ENCODE results near the gene IFI6. TPM values are rescaled to one million over a fixed set of nuclear protein-coding genes. Genes with fewer than 3 reads are reported as not detected.
A peak's percentile ranks its signal among the peaks of the same experiment; 100 is the strongest.
"Not testable (repeated sequence)": the region's sequence is repeated elsewhere in the genome, so short reads cannot be mapped to it uniquely, and the experiment has no call there.

Gene IFI6
- total and polyA plus RNA-seq, 2 of the 8 experiments (the other 6 are each of a cell fraction or from before 2014, with no cell fraction given), result 6.1 to 13.2 TPM

DNA sequence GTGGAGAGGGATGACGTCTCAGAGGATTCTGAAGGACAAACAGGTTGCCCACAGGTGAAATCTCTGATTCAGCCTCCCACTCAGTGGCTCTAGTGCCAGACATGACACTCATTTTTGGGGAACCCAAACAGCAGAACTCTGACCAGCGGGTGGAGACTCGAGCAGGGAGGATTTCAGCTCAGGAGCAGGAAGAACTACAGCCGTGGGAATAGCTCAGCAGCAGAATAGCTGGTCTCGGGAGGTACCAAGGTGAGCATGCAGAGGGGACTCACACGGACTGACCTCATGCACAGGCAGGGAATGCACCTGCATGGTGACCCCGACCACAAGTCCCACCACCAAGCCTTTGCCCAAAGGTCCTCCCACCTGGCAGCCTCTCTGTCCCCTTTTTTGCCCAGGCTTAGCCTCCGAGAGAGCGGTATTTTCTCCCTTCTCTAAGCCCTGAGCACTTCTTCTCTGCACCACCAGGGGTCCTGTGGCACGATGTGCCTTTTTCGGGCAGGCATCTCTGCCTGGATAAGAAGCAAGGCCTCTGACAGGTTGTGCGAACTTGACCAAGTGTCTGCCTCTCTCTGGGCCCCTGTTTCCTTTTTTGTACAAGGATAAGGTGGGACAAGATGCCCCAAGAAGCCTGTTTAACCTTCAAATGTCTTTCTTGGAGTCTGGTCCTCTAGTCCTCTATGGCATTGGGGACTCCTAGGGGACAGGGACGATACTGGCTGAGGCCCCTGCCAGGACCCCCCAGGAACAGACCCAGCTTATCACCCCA, 28.2 kb downstream of the IFI6 start (continued):
- TF ChIP-seq RAD21 (IDR thresholded peaks at IDR 0.05 in 1 of 2, conservative IDR thresholded peaks at IDR 0.05 in 1 of 2; ENCODE audit: low read depth in 2 of 2, low read length in 2 of 2) (peak; percentile 57 to 68), JUN (IDR thresholded peaks at IDR 0.05; ENCODE audit: low read depth, low read length) (no peak), RFX5 (IDR thresholded peaks at IDR 0.05; ENCODE audit: borderline replicate concordance, low read depth, low read length) (no peak)
- TF ChIP-seq, protein P1, sequence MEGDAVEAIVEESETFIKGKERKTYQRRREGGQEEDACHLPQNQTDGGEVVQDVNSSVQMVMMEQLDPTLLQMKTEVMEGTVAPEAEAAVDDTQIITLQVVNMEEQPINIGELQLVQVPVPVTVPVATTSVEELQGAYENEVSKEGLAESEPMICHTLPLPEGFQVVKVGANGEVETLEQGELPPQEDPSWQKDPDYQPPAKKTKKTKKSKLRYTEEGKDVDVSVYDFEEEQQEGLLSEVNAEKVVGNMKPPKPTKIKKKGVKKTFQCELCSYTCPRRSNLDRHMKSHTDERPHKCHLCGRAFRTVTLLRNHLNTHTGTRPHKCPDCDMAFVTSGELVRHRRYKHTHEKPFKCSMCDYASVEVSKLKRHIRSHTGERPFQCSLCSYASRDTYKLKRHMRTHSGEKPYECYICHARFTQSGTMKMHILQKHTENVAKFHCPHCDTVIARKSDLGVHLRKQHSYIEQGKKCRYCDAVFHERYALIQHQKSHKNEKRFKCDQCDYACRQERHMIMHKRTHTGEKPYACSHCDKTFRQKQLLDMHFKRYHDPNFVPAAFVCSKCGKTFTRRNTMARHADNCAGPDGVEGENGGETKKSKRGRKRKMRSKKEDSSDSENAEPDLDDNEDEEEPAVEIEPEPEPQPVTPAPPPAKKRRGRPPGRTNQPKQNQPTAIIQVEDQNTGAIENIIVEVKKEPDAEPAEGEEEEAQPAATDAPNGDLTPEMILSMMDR (IDR thresholded peaks at IDR 0.05; ENCODE audit: control extremely low read depth in 1 of 3, insufficient read depth in 1 of 3, low read depth in 1 of 3, low read length in 3 of 3), result peak; percentile 72 to 92 (median 80)
- TF ChIP-seq, protein P2, sequence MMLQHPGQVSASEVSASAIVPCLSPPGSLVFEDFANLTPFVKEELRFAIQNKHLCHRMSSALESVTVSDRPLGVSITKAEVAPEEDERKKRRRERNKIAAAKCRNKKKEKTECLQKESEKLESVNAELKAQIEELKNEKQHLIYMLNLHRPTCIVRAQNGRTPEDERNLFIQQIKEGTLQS (IDR thresholded peaks at IDR 0.05; ENCODE audit: insufficient read depth, low read depth, low read length), result no peak

DNA sequence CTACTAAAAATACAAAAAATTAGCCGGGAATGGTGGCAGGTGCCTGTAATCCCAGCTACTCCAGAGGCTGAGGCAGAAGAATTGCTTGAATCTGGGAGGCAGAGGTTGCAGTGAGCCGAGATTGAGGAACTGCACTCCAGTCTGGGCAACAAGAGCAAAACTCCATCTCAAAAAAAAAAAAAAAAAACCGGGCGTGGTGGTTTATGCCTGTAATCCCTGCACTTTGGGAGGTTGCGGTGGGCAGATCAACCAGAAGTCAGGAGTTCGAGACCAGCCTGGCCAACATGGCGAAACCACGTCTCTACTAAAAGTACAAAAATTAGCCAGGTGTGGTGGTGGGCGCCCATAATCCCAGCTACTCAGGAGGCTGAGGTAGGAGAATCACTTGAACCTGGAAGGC, 31.5 kb downstream of the IFI6 start:
- not testable (repeated sequence) for DNase-seq (ENCODE audit: low read depth in 1 of 2, low spot score in 2 of 2); H2AFZ ChIP-seq (ENCODE audit: low read length); H2BK15ac ChIP-seq (ENCODE audit: low read length); H3K4me3 ChIP-seq (ENCODE audit: extremely low read depth in 1 of 4, insufficient read depth in 2 of 4, low read depth in 3 of 4, low read length in 4 of 4); H2BK20ac ChIP-seq (ENCODE audit: low read length); H3K23ac ChIP-seq (ENCODE audit: insufficient read length); H4K91ac ChIP-seq (replicated peaks; ENCODE audit: insufficient read length, low read length); H2BK12ac ChIP-seq (ENCODE audit: low read depth, low read length); H3K79me1 ChIP-seq (ENCODE audit: low read depth, low read length); H3K4me2 ChIP-seq (ENCODE audit: insufficient read depth in 1 of 2, low read depth in 2 of 2, low read length in 2 of 2); H2AK5ac ChIP-seq (ENCODE audit: low read depth, low read length); H4K8ac ChIP-seq (ENCODE audit: extremely low read depth, insufficient read depth, low read length); H3K4ac ChIP-seq (replicated peaks; ENCODE audit: insufficient read length, low read depth, low read length); H3K27me3 ChIP-seq (replicated peaks in 1 of 4; ENCODE audit: control insufficient read depth in 3 of 4, extremely low read depth in 1 of 4, insufficient read depth in 3 of 4, low read length in 3 of 4); H3K18ac ChIP-seq (ENCODE audit: extremely low read depth, low read length); H3K79me2 ChIP-seq (ENCODE audit: control insufficient read depth in 1 of 2, insufficient read depth in 2 of 2, low read length in 2 of 2); H3K9me3 ChIP-seq (ENCODE audit: insufficient read depth in 2 of 2, low read depth in 1 of 2, low read length in 1 of 2); H3K14ac ChIP-seq (ENCODE audit: insufficient read length); H3K27ac ChIP-seq (ENCODE audit: low read depth, low read length); H4K20me1 ChIP-seq (replicated peaks in 1 of 2; ENCODE audit: control insufficient read depth in 1 of 2, insufficient read depth in 2 of 2, low read length in 2 of 2); H2BK5ac ChIP-seq (ENCODE audit: low read depth, low read length); H3K56ac ChIP-seq (replicated peaks; ENCODE audit: insufficient read length, low read depth, low read length); H2BK120ac ChIP-seq (replicated peaks; ENCODE audit: low read depth, low read length); H3K9ac ChIP-seq (replicated peaks in 1 of 4; ENCODE audit: extremely low read depth in 1 of 4, low read depth in 3 of 4, low read length in 3 of 4); H3K23me2 ChIP-seq (ENCODE audit: low read depth, low read length); FAIRE-seq; H3K36me3 ChIP-seq (ENCODE audit: control insufficient read depth in 2 of 4, insufficient read depth in 4 of 4, low read length in 3 of 4); H4K5ac ChIP-seq (ENCODE audit: insufficient read length, low read depth, low read length); H3K4me1 ChIP-seq (replicated peaks in 1 of 4; ENCODE audit: control insufficient read depth in 3 of 4, insufficient read depth in 4 of 4, low read length in 3 of 4)
- WGBS, 2 experiments (ENCODE audit: extremely low coverage in 1 of 2, insufficient coverage in 1 of 2, insufficient read length in 1 of 2, insufficient replicate concordance in 2 of 2, low coverage in 1 of 2, low lambda C conversion rate in 2 of 2, missing lambda C conversion rate in 1 of 2), result 91% methylated on average over 9 of the region's 9 CpGs; no CpG with 5 or more reads in 1 of the 2 experiments
- CTCF ChIA-PET (ENCODE audit: partially characterized antibody), result interaction anchor here (0.6 to 4.2 kb wide), 10 partner anchors 11 to 346 kb away, joined by 3 to 20 read pairs (median 4); no protein-coding TSS in a partner anchor
- POLR2A ChIA-PET (ENCODE audit: partially characterized antibody), result interaction anchor here (0.8 kb wide), 1 partner anchor 16 kb away, joined by 3 read pairs; no protein-coding TSS in a partner anchor

All from H1 (cell line).